Subcutaneous adipose tissue (tissue), 4 donors: Measurements from ENCODE around the gene SLC18A2. TPM values are rescaled to one million over a fixed set of nuclear protein-coding genes. Genes with fewer than 3 reads are reported as not detected.

Experiments used
- total RNA-seq, 4 donors: library from RNA; depleted of rRNA; stranded (reverse); fragments of >200 nt; gene quantifications; one replicate each; pipeline ENCODE4 v1.1.0, GENCODE V29; 2016
- TF ChIP-seq, protein P1 (sequence below): fragments of 450-650 bp; IDR thresholded peaks from one replicate; pipeline ENCODE4 v1.5.1; 2016; ENCODE audit warnings: low read depth, mild to moderate bottlenecking, control low read depth, antibody characterized with exemption, moderate library complexity

The SLC18A2 gene
- total RNA-seq, 4 donors from 2014 or later, result 0.51 to 2.0 (median 2.0) TPM; not detected in 1

- TF ChIP-seq, protein P1, sequence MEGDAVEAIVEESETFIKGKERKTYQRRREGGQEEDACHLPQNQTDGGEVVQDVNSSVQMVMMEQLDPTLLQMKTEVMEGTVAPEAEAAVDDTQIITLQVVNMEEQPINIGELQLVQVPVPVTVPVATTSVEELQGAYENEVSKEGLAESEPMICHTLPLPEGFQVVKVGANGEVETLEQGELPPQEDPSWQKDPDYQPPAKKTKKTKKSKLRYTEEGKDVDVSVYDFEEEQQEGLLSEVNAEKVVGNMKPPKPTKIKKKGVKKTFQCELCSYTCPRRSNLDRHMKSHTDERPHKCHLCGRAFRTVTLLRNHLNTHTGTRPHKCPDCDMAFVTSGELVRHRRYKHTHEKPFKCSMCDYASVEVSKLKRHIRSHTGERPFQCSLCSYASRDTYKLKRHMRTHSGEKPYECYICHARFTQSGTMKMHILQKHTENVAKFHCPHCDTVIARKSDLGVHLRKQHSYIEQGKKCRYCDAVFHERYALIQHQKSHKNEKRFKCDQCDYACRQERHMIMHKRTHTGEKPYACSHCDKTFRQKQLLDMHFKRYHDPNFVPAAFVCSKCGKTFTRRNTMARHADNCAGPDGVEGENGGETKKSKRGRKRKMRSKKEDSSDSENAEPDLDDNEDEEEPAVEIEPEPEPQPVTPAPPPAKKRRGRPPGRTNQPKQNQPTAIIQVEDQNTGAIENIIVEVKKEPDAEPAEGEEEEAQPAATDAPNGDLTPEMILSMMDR, result no peak
These were observed 9.5 kb downstream of the SLC18A2 start for GRCh38 chr10:117250411-117250810.

GRCh38 chr10:117253908-117254307 lies 13.0 kb downstream of the SLC18A2 start:
- TF ChIP-seq, protein P1, result no peak

DNA sequence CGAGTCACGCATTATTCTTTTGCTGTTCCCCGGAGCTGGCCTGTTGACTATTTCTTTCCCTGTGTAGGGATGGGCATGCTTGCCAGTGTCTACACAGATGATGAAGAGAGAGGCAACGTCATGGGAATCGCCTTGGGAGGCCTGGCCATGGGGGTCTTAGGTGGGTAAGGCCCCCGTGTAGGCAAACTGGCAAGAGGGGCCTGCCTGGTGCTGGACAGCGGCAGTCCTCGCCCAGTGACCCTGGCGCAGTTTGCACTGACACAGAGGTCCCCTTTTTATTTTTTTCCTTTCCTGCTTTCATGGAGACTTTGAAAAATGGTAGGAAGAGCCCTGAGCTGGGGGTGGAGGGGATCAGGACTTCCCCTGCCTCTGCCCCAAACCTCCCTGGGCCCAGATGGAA lies 13.4 kb downstream of the SLC18A2 start:
- TF ChIP-seq, protein P1, result no peak

- TF ChIP-seq, protein P1, result no peak
These were observed 14.1 kb downstream of the SLC18A2 start for GRCh38 chr10:117254774-117255735.

DNA sequence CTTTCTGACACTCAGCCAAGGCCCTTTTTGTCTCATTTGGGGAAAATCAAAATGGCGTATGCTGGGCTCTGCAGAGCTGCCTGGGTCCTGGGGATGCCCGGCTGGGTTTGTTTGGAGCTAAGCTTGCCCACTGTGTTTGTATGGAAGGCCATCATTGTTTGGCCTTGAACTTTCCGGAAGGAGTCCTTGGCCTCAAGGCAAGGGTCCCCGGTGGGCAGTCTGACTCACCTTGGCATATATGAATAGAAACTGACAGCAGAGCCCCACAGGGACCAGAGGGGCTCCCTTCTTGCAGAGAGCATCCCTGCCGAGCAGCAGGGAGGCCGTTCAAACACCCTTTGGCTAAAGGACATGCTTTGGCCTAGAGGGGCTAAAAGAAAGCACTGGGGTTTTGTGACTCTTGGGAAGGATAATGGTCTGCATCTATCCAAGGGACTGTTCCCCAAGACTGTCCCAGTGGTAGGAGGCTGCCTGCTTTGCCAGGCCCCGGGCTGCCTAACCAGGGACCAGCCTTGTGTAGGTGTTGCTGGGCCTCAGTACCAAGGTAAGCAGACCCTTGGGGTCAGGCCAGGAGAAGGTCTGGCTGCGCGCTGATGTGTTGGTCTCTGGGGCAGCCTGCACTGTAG lies 15.0 kb downstream of the SLC18A2 start:
- TF ChIP-seq, protein P1, result no peak

- TF ChIP-seq, protein P1, result no peak
These were observed 16.0 kb downstream of the SLC18A2 start for GRCh38 chr10:117256910-117257309.

DNA sequence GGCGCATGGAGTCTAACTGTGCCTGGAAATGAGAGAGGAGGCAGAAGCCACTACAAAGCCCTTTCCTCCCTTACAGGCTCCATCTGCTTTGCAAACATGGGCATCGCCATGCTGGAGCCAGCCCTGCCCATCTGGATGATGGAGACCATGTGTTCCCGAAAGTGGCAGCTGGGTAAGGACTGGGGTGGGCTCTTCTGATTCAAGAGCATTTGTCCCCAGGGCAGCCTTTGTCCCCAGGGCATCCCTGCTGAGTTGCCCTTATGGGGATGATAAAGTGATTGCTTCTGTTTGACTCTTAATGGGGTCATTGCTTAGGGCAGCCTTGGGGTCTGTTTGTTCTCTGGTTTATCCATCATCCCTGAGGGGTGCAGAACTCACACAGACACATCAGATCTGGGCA lies 16.8 kb downstream of the SLC18A2 start:
- TF ChIP-seq, protein P1, result no peak
